Upper lobe of left lung (tissue), 6 donors: ENCODE measurements around the gene PRDM16. TPM values are rescaled to one million over a fixed set of nuclear protein-coding genes. Genes with fewer than 3 reads are reported as not detected.

Experiments
- ATAC-seq, 2 donors: fragments of 200-7000 bp; cut with Tn5 transposase; one replicate each; pipeline ENCODE4 v1.9.1; 2022; ENCODE audit warnings: mild to moderate bottlenecking in 2 of 2, moderate library complexity in 2 of 2; ENCODE audit not compliant: low FRiP score in 2 of 2
- DNase-seq, 2 donors: peaks; one replicate each; pipeline ENCODE4 v3.0.0-alpha.2; 2019 to 2020
- H3K27ac ChIP-seq, 4 donors: fragments of 200-600 bp; sonication (generic); one replicate each; pipeline ENCODE4 v1.5.1; 2016 to 2019
- H3K27me3 ChIP-seq, 4 donors: fragments of 200-600 bp; sonication (generic); one replicate each; pipeline ENCODE4 v1.5.1; 2017 to 2019
- H3K36me3 ChIP-seq, 4 donors: fragments of 200-600 bp; sonication (generic); one replicate each; pipeline ENCODE4 v1.5.1; 2016 to 2019
- H3K4me1 ChIP-seq, 4 donors: fragments of 200-600 bp; sonication (generic); one replicate each; pipeline ENCODE4 v1.5.1; 2018 to 2019
- H3K4me3 ChIP-seq, 4 donors: fragments of 200-600 bp; sonication (generic); one replicate each; pipeline ENCODE4 v1.5.1; 2017 to 2019; ENCODE audit warnings: mild to moderate bottlenecking in 2 of 4, moderate library complexity in 1 of 4
- H3K9me3 ChIP-seq, 4 donors: fragments of 200-600 bp; sonication (generic); one replicate each; pipeline ENCODE4 v1.5.1; 2018 to 2019
- CTCF ChIP-seq, 6 experiments: fragments of 450-650 bp in 4 of 6; fragments of 200-600 bp in 2 of 6; sonication (generic) in 2 of 6; IDR thresholded peaks; one replicate each; pipeline ENCODE4 v1.5.1; 2016 to 2019; ENCODE audit warnings: antibody characterized with exemption in 6 of 6
- EP300 ChIP-seq, 4 donors: sonication (generic); formaldehyde crosslinking; IDR thresholded peaks; one replicate each; pipeline ENCODE4 v1.5.1; 2017; ENCODE audit warnings: antibody characterized with exemption in 4 of 4, control low read depth in 2 of 4
- POLR2A ChIP-seq, 4 donors: fragments of 450-650 bp; IDR thresholded peaks; one replicate each; pipeline ENCODE4 v1.5.1; 2016 to 2017; ENCODE audit warnings: antibody characterized with exemption in 4 of 4, mild to moderate bottlenecking in 2 of 4
- POLR2AphosphoS5 ChIP-seq, 2 donors: sonication (generic); formaldehyde crosslinking; IDR thresholded peaks; one replicate each; pipeline ENCODE4 v1.5.1; 2017; ENCODE audit warnings: antibody characterized with exemption in 2 of 2
- WGBS, 2 donors: methylation state at CpG; one replicate each; pipeline ENCODE4 v1.1.5; 2017 to 2018; 5-methylcytosine and 5-hydroxymethylcytosine counted together
- total RNA-seq, 6 donors: library from RNA; depleted of rRNA in 4 of 6; stranded (reverse); fragments of >200 nt in 4 of 6; gene quantifications; one replicate each; pipeline versions ENCODE4 v1.1.0 to v1.2.1, GENCODE V29; 2016 to 2021
- donor health status: DM: no; HTN: no; CAD: no; lungs with moderate emphysema.
- donor health status: DM: no; HTN: yes; CAD: no; lungs with severe emphysema.

PRDM16 gene
- total RNA-seq, 6 donors from 2014 or later: 12.3 to 54.5 (median 21.2) TPM

DNA sequence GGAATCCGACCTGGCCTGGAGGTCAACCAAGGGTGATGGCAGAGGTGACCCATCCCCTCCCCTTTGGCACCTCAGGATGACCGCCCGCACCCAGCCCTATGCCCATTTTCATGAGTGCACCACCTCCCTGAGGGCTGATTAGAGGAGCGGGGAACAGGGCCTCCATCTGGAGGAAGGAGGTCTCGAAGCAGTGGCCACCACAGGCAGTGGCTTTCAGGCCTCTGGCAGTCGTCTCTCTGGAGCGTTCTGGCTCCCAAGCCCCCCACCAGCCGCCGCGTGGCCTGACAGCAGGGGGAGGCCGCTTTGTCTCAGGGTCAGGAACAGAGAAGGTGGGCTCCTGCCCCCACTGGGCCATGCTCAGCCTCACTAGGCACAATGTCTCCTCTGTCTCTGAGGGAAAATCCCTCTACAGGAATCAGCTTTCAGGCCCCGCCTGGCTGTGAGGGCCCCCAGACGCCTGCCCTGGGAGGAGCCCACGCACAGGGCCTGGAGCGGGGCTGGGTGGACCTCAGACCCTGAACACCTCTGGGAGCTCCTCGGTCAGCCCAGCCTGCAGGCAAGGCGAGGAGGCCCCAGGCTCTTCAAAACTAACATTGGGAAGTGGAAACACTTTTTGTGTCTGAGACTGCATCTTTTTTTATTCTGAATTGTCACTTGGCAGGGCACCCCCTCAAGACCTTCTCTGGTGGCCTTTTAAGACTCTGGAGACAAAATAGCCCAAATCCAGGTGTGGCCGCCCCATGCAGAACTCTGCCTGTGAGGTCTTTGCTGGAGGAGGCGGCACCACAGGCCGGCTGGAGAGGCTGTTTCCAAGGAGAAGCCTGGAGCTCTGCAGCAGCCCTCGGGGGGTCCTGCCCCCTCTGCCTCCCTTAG is 257.7 kb downstream of the PRDM16 start:
- no peaks in the 10 kb centered on the region for H3K9me3 ChIP-seq
- peaks cover 0 to 13% (median 3%) of the 10 kb centered on the region in 4 donors for H3K4me1 ChIP-seq
- H3K27me3 ChIP-seq: peaks cover 0 to 6% (median 0%) of the 10 kb centered on the region in 4 donors
- no peak overlapping the region for H3K4me3 ChIP-seq
- no peak overlapping the region for H3K27ac ChIP-seq
- no peaks in the 10 kb centered on the region for H3K36me3 ChIP-seq
- DNase-seq (peak in 1 of 2 donors; percentile 56), ATAC-seq (no peak)
- WGBS, 2 donors: 78 to 82% methylated on average over 9 to 21 of the region's 21 CpGs
- no peak for TF ChIP-seq POLR2AphosphoS5 (IDR thresholded peaks at IDR 0.05)
- TF ChIP-seq CTCF (IDR thresholded peaks at IDR 0.05): no peak
- no peak for TF ChIP-seq EP300 (IDR thresholded peaks at IDR 0.05)
- TF ChIP-seq POLR2A (IDR thresholded peaks at IDR 0.05): no peak

- H3K4me3 ChIP-seq: no peak overlapping the region
- WGBS, 2 donors: 91% methylated on average over 15 of the region's 15 CpGs; no CpG with 5 or more reads in 1 of the 2 donors
These were observed 258.3 kb downstream of the PRDM16 start for GRCh38 chr1:3327389-3327702.

DNA sequence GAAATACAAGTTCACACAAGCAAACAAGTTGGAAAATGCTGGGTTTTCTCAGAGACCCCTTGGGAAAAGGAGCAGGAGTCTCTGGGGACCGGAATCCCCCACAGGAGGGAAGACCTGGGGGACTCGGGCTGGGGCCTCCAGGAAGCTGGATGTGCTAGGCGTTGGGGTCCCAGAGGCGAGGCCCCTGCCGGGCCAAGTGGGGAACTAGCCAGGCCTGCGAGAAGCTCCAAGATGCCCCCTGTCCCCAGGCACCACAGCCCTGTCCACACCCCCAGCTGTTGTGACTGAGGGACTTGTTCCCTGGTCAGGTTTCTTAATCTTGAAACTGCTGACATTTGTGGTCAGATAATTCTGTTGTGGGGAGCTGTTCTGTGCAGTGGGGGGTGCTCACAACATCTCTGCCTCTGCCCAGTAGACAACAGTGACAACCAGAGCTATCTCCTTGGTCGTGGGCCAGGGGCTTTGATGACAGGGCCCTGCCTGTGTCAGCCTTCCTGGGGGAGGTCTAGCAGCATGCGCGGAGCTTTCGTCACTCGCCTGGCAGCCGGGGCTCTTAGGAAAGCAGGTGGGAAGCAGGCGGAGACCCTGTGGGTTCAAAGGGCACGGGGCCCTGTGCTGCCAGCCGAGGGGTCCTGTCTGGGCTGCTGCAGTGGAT is 259.1 kb downstream of the PRDM16 start:
- H3K27me3 ChIP-seq: peaks cover 0 to 6% (median 0%) of the 10 kb centered on the region in 4 donors
- no peaks in the 10 kb centered on the region for H3K9me3 ChIP-seq
- peak in 1 of 2 donors; percentile 49 for DNase-seq
- 76 to 90% methylated on average over 9 to 15 of the region's 15 CpGs for WGBS, 2 donors
- H3K4me3 ChIP-seq: no peak overlapping the region
- peaks cover 0 to 11% (median 3%) of the 10 kb centered on the region in 4 donors for H3K4me1 ChIP-seq
- no peak overlapping the region for H3K27ac ChIP-seq
- no peak for ATAC-seq
- no peak for TF ChIP-seq POLR2AphosphoS5 (IDR thresholded peaks at IDR 0.05)
- no peaks in the 10 kb centered on the region for H3K36me3 ChIP-seq

More at GRCh38 chr1:3327389-3327702, 258.3 kb downstream of the PRDM16 start:
- H3K4me1 ChIP-seq: peaks cover 0 to 13% (median 3%) of the 10 kb centered on the region in 4 donors
- no peaks in the 10 kb centered on the region for H3K9me3 ChIP-seq
- TF ChIP-seq POLR2A (IDR thresholded peaks at IDR 0.05) (no peak), CTCF (IDR thresholded peaks at IDR 0.05) (no peak), EP300 (IDR thresholded peaks at IDR 0.05) (no peak), POLR2AphosphoS5 (IDR thresholded peaks at IDR 0.05) (no peak)
- no peak for ATAC-seq
- no peaks in the 10 kb centered on the region for H3K36me3 ChIP-seq
- no peak overlapping the region for H3K27ac ChIP-seq
- peak in 1 of 2 donors; percentile 80 for DNase-seq
- H3K27me3 ChIP-seq: peaks cover 0 to 6% (median 0%) of the 10 kb centered on the region in 4 donors

- H3K27me3 ChIP-seq: no peaks in the 10 kb centered on the region
- TF ChIP-seq EP300 (IDR thresholded peaks at IDR 0.05) (no peak), POLR2AphosphoS5 (IDR thresholded peaks at IDR 0.05) (no peak), CTCF (IDR thresholded peaks at IDR 0.05) (no peak), POLR2A (IDR thresholded peaks at IDR 0.05) (no peak)
These were observed 260.8 kb downstream of the PRDM16 start for GRCh38 chr1:3329640-3330281.

DNA sequence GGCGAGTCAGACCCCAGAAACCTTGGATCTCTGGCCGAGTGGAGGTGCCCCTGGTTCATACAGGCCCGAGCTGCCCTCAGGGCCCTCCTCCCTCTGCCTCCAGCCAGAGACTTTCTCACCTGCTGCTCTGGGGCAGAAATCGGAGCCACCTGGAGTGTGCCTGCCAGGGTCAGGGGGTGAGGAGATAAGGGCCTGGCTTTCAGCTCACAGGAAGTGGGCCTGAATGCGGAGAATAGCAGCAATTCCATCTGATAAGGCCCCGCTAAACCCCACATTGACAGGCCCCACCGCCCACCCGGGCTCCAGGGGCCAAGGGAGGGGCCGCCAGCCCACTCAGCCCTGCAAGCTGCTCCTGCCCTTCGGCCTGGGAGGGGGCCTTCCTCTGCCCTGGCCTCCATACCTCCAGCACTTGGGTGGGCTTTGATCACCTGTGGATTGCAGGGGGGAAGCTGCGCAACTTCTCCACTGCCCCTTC is 261.8 kb downstream of the PRDM16 start:
- Histone ChIP-seq H3K36me3 (no peaks in the 10 kb centered on the region), H3K4me1 (peaks cover 0 to 12% (median 0%) of the 10 kb centered on the region in 4 donors), H3K27ac (no peak overlapping the region), H3K4me3 (no peak overlapping the region), H3K27me3 (no peaks in the 10 kb centered on the region), H3K9me3 (no peaks in the 10 kb centered on the region)
- 55 to 87% methylated on average over 3 to 11 of the region's 11 CpGs for WGBS, 2 donors
- DNase-seq (peak in 1 of 2 donors; percentile 57), ATAC-seq (no peak)
- TF ChIP-seq EP300 (IDR thresholded peaks at IDR 0.05) (no peak), CTCF (IDR thresholded peaks at IDR 0.05) (no peak), POLR2AphosphoS5 (IDR thresholded peaks at IDR 0.05) (no peak), POLR2A (IDR thresholded peaks at IDR 0.05) (no peak)

More at GRCh38 chr1:3329640-3330281, 260.8 kb downstream of the PRDM16 start:
- Histone ChIP-seq H3K9me3 (no peaks in the 10 kb centered on the region), H3K36me3 (no peaks in the 10 kb centered on the region), H3K27ac (no peak overlapping the region), H3K4me3 (no peak overlapping the region), H3K4me1 (peaks cover 0 to 6% (median 0%) of the 10 kb centered on the region in 4 donors)
- ATAC-seq (no peak), DNase-seq (peak in 1 of 2 donors; percentile 36)
- 77 to 81% methylated on average over 11 to 12 of the region's 12 CpGs for WGBS, 2 donors
